ENCODE results near the gene HOXA3. TPM values are rescaled to one million over a fixed set of nuclear protein-coding genes. Genes with fewer than 3 reads are reported as not detected.

Gene HOXA3
- total RNA-seq, 4 donors from 2014 or later, result 10.2 to 16.6 (median 13.8) TPM

- peak overlapping the region; percentile 56 to 95 (median 84) for H3K4me3 ChIP-seq
- H3K9me3 ChIP-seq, result no peaks in the 10 kb centered on the region
- peaks cover 11 to 70% (median 60%) of the 10 kb centered on the region in 4 donors for H3K4me1 ChIP-seq
- H3K27me3 ChIP-seq, result peaks cover 0 to 4% (median 0%) of the 10 kb centered on the region in 4 donors
- no peaks in the 10 kb centered on the region for H3K36me3 ChIP-seq
- peak overlapping the region; percentile 96 to 99 (median 99) for H3K27ac ChIP-seq (replicated peaks in 1 of 4)
- intact Hi-C loops (cut with DNase I), result no loop called here
- no peak for DNase-seq (ENCODE audit: extremely low spot score)
- TF ChIP-seq POLR2AphosphoS5 (IDR thresholded peaks at IDR 0.05), result no peak
- WGBS, result 59% methylated on average over 11 of the region's 11 CpGs
Observed at GRCh38 chr7:27138985-27139333, 13.4 kb downstream of the HOXA3 start.

GRCh38 chr7:27138472-27138871 is 13.9 kb downstream of the HOXA3 start:
- 67% methylated on average over 1 of the region's 1 CpG for WGBS
- DNase-seq (ENCODE audit: extremely low spot score), result no peak
- TF ChIP-seq EP300 (IDR thresholded peaks at IDR 0.05), result no peak
- TF ChIP-seq CTCF (IDR thresholded peaks at IDR 0.05), result no peak
- Histone ChIP-seq H3K27me3 (peaks cover 0 to 4% (median 0%) of the 10 kb centered on the region in 4 donors), H3K36me3 (no peaks in the 10 kb centered on the region), H3K27ac (replicated peaks in 1 of 4) (peak overlapping the region; percentile 96 to 99 (median 99)), H3K9me3 (no peaks in the 10 kb centered on the region), H3K4me1 (peaks cover 11 to 72% (median 61%) of the 10 kb centered on the region in 4 donors), H3K4me3 (peak overlapping the region; percentile 56 to 95 (median 84))
- intact Hi-C loops (cut with DNase I), result no loop called here

GRCh38 chr7:27137640-27138315 is 14.6 kb downstream of the HOXA3 start:
- peaks cover 6 to 79% (median 67%) of the 10 kb centered on the region in 4 donors for H3K4me1 ChIP-seq
- no peaks in the 10 kb centered on the region for H3K9me3 ChIP-seq
- peaks cover 0 to 4% (median 0%) of the 10 kb centered on the region in 4 donors for H3K27me3 ChIP-seq
- TF ChIP-seq POLR2A (IDR thresholded peaks at IDR 0.05; ENCODE audit: low read depth) (no peak), POLR2AphosphoS5 (IDR thresholded peaks at IDR 0.05) (no peak), EP300 (IDR thresholded peaks at IDR 0.05) (no peak), CTCF (IDR thresholded peaks at IDR 0.05) (no peak)
- H3K4me3 ChIP-seq, result peak overlapping the region in 2 of 4 donors; percentile 83 to 85
- H3K27ac ChIP-seq (replicated peaks in 1 of 4), result peak overlapping the region; percentile 96 to 99 (median 99)
- intact Hi-C loops (cut with DNase I), result no loop called here
- H3K36me3 ChIP-seq, result no peaks in the 10 kb centered on the region
- no peak for DNase-seq (ENCODE audit: extremely low spot score)
- WGBS, result 58% methylated on average over 2 of the region's 2 CpGs

- intact Hi-C loops (cut with DNase I), result loop anchor here (2.0 kb wide), 1 partner anchor 38 kb away; no protein-coding TSS in a partner anchor
- Histone ChIP-seq H3K4me1 (peaks cover 0 to 83% (median 80%) of the 10 kb centered on the region in 4 donors), H3K36me3 (no peaks in the 10 kb centered on the region), H3K27me3 (peaks cover 0 to 4% (median 0%) of the 10 kb centered on the region in 4 donors), H3K27ac (replicated peaks in 1 of 4) (peak overlapping the region; percentile 96 to 99 (median 99)), H3K4me3 (no peak overlapping the region), H3K9me3 (no peaks in the 10 kb centered on the region)
- no peak for DNase-seq (ENCODE audit: extremely low spot score)
- TF ChIP-seq POLR2A (IDR thresholded peaks at IDR 0.05; ENCODE audit: low read depth), result no peak
- peak; percentile 43 to 54 for TF ChIP-seq POLR2AphosphoS5 (IDR thresholded peaks at IDR 0.05)
- 12% methylated on average over 2 of the region's 2 CpGs for WGBS
Observed at GRCh38 chr7:27134392-27134791, 18.0 kb downstream of the HOXA3 start.

GRCh38 chr7:27133409-27134231 is 18.8 kb downstream of the HOXA3 start:
- H3K27ac ChIP-seq (replicated peaks in 1 of 4), result peak overlapping the region; percentile 96 to 99 (median 99)
- no peaks in the 10 kb centered on the region for H3K27me3 ChIP-seq
- 52% methylated on average over 18 of the region's 18 CpGs for WGBS
- H3K4me3 ChIP-seq, result no peak overlapping the region
- no peak for TF ChIP-seq POLR2AphosphoS5 (IDR thresholded peaks at IDR 0.05)
- no peak for TF ChIP-seq CTCF (IDR thresholded peaks at IDR 0.05)
- no peak for TF ChIP-seq POLR2A (IDR thresholded peaks at IDR 0.05; ENCODE audit: low read depth)
- no peak for TF ChIP-seq EP300 (IDR thresholded peaks at IDR 0.05)
- no peaks in the 10 kb centered on the region for H3K36me3 ChIP-seq
- intact Hi-C loops (cut with DNase I), result loop anchor here (2.0 kb wide), 1 partner anchor 37 kb away; no protein-coding TSS in a partner anchor
- no peak for DNase-seq (ENCODE audit: extremely low spot score)
- H3K9me3 ChIP-seq, result no peaks in the 10 kb centered on the region
- peaks cover 0 to 85% (median 82%) of the 10 kb centered on the region in 4 donors for H3K4me1 ChIP-seq

Measured in esophagus muscularis mucosa (tissue), 4 donors.